IMR-90 (cell line): ENCODE measurements around the gene C16orf87. TPM values are rescaled to one million over a fixed set of nuclear protein-coding genes. Genes with fewer than 3 reads are reported as not detected.

Experiments
- ATAC-seq: fragments of 200-7000 bp; cut with Tn5 transposase; 2 replicates; pipeline ENCODE4 v1.9.1; 2020; ENCODE audit warnings: low read depth, mild to moderate bottlenecking, moderate library complexity
- BruUV-seq: library from RNA; stranded (reverse); fragments of 400-500 nt; replicated peaks from 2 replicates; lab custom pipeline; 2021; lab: Mats Ljungman, UMichigan
- CTCF ChIA-PET: fragments of 300-600 bp; formaldehyde crosslinking; extraction: SDS; loops from one replicate; lab custom pipeline; 2021; ENCODE audit warnings: antibody characterized with exemption; lab: Yijun Ruan, JAX
- POLR2A ChIA-PET: fragments of 300-600 bp; sonication (Branson Sonifier 250); formaldehyde crosslinking; loops from one replicate; lab custom pipeline; 2022; ENCODE audit warnings: antibody characterized with exemption; ENCODE audit not compliant: unreplicated experiment; lab: Charles Lee
- DNase-seq: peaks from one replicate; pipeline ENCODE4 v3.0.0; 2013
- H2AFZ ChIP-seq: replicated peaks from 2 replicates; pipeline ENCODE3; 2013; ENCODE audit warnings: low read length, mild to moderate bottlenecking; ENCODE audit not compliant: poor library complexity
- H2AK5ac ChIP-seq: 2 replicates; pipeline ENCODE4 v1.6.1; 2013; ENCODE audit warnings: low read depth, low read length, inconsistent platforms
- H2AK9ac ChIP-seq: replicated peaks from 2 replicates; pipeline ENCODE3; 2013; ENCODE audit warnings: mild to moderate bottlenecking, low read depth, low read length, moderate library complexity; ENCODE audit not compliant: poor library complexity
- H2BK120ac ChIP-seq: 2 replicates; pipeline ENCODE4 v1.6.1; 2013; ENCODE audit warnings: low read depth, low read length, inconsistent platforms
- H2BK15ac ChIP-seq: 3 replicates; pipeline ENCODE4 v1.6.1; 2013; ENCODE audit warnings: low read depth, low read length, inconsistent platforms
- H2BK20ac ChIP-seq: 2 replicates; pipeline ENCODE4 v1.6.1; 2013; ENCODE audit warnings: low read depth, mild to moderate bottlenecking, inconsistent platforms, low read length, moderate library complexity
- H2BK5ac ChIP-seq: 2 replicates; pipeline ENCODE4 v1.6.1; 2013; ENCODE audit warnings: mild to moderate bottlenecking, low read depth, low read length, inconsistent platforms; ENCODE audit not compliant: poor library complexity, severe bottlenecking
- H3K14ac ChIP-seq: replicated peaks from 2 replicates; pipeline ENCODE4 v1.6.1; 2013; ENCODE audit warnings: low read depth, low read length, inconsistent platforms
- H3K18ac ChIP-seq: 2 replicates; pipeline ENCODE4 v1.6.1; 2013; ENCODE audit warnings: low read depth, low read length, control low read depth
- H3K23ac ChIP-seq: 2 replicates; pipeline ENCODE4 v1.6.1; 2013; ENCODE audit warnings: low read depth, low read length, inconsistent platforms
- H3K27ac ChIP-seq: 2 replicates; pipeline ENCODE4 v1.5.1; 2013; ENCODE audit warnings: mild to moderate bottlenecking, control low read depth, low read length; ENCODE audit not compliant: insufficient read depth
- H3K27me3 ChIP-seq: 2 replicates; pipeline ENCODE4 v1.6.1; 2013; ENCODE audit warnings: low read length; ENCODE audit not compliant: control insufficient read depth, insufficient read depth
- H3K36me3 ChIP-seq: 2 replicates; pipeline ENCODE4 v1.6.1; 2013; ENCODE audit warnings: low read length, mixed read lengths; ENCODE audit not compliant: control insufficient read depth, insufficient read depth
- H3K4ac ChIP-seq: 2 replicates; pipeline ENCODE4 v1.6.1; 2013; ENCODE audit warnings: low read depth, low read length, inconsistent platforms
- H3K4me1 ChIP-seq: 2 replicates; pipeline ENCODE4 v1.6.1; 2013; ENCODE audit warnings: low read length, mixed read lengths; ENCODE audit not compliant: control insufficient read depth, insufficient read depth
- H3K4me2 ChIP-seq: 2 replicates; pipeline ENCODE4 v1.6.1; 2013; ENCODE audit warnings: low read depth, mild to moderate bottlenecking, control low read depth, low read length, moderate library complexity
- H3K4me3 ChIP-seq: 2 replicates; pipeline ENCODE4 v1.5.1; 2013; ENCODE audit warnings: low read depth, mild to moderate bottlenecking, control low read depth, low read length, moderate library complexity; ENCODE audit not compliant: insufficient read depth
- H3K56ac ChIP-seq: 2 replicates; pipeline ENCODE4 v1.6.1; 2013; ENCODE audit warnings: low read length, inconsistent platforms; ENCODE audit not compliant: insufficient read depth; ENCODE audit errors: extremely low read depth
- H3K79me1 ChIP-seq, 2 experiments: 2 replicates each; pipeline ENCODE4 v1.6.1; 2013; ENCODE audit warnings: low read length in 2 of 2, inconsistent platforms in 1 of 2, low read depth in 1 of 2
- H3K9ac ChIP-seq: 2 replicates; pipeline ENCODE4 v1.6.1; 2013; ENCODE audit warnings: low read depth, low read length, control low read depth
- H3K9me1 ChIP-seq: 2 replicates; pipeline ENCODE4 v1.6.1; 2013; ENCODE audit warnings: low read length, inconsistent platforms; ENCODE audit not compliant: insufficient read depth
- H3K9me3 ChIP-seq: 2 replicates; pipeline ENCODE4 v1.6.1; 2013; ENCODE audit warnings: low read length; ENCODE audit not compliant: control insufficient read depth, insufficient read depth
- H4K20me1 ChIP-seq: 2 replicates; pipeline ENCODE4 v1.6.1; 2013; ENCODE audit warnings: low read length, inconsistent platforms; ENCODE audit not compliant: insufficient read depth
- H4K5ac ChIP-seq: 2 replicates; pipeline ENCODE4 v1.6.1; 2013; ENCODE audit warnings: mild to moderate bottlenecking, low read depth, low read length, control low read depth
- H4K8ac ChIP-seq, 2 experiments: 2 replicates each; pipeline ENCODE4 v1.6.1; 2013; ENCODE audit warnings: low read depth in 2 of 2, low read length in 2 of 2, control low read depth in 1 of 2, inconsistent platforms in 1 of 2
- H4K91ac ChIP-seq: 2 replicates; pipeline ENCODE4 v1.6.1; 2013; ENCODE audit warnings: low read depth, low read length, inconsistent platforms; ENCODE audit not compliant: insufficient read depth
- BHLHE40 ChIP-seq: fragments of 150-350 bp; IDR thresholded peaks from 2 replicates; pipeline ENCODE4 v1.6.1; 2016; ENCODE audit warnings: mild to moderate bottlenecking, low read depth, low read length
- CHD1 ChIP-seq: IDR thresholded peaks from 2 replicates; pipeline ENCODE4 v1.6.1; 2012; ENCODE audit warnings: low read depth, low read length, improper control_type of control experiment
- FOS ChIP-seq: fragments of 150-350 bp; IDR thresholded peaks from 2 replicates; pipeline ENCODE4 v1.6.1; 2016; ENCODE audit warnings: low read depth, low read length
- MAFK ChIP-seq: IDR thresholded peaks from 2 replicates; pipeline ENCODE4 v1.6.1; 2012; ENCODE audit warnings: low read depth, low read length, improper control_type of control experiment
- NFE2L2 ChIP-seq: fragments of 150-350 bp; IDR thresholded peaks from 2 replicates; pipeline ENCODE4 v1.6.1; 2016; ENCODE audit warnings: low read depth, mild to moderate bottlenecking, low read length
- RCOR1 ChIP-seq: IDR thresholded peaks from 2 replicates; pipeline ENCODE4 v1.6.1; 2012; ENCODE audit warnings: mild to moderate bottlenecking, low read length, improper control_type of control experiment; ENCODE audit not compliant: insufficient replicate concordance
- WGBS, 2 experiments: methylation state at CpG; one replicate each; pipeline versions ENCODE4 v1.1.5 to v1.1.7; 2013; ENCODE audit warnings: missing lambda C conversion rate in 2 of 2; ENCODE audit not compliant: insufficient read length in 1 of 2; ENCODE audit errors: extremely low coverage in 2 of 2; 5-methylcytosine and 5-hydroxymethylcytosine counted together
- dilution Hi-C: fragments of 300-500 bp; cut with HindIII; formaldehyde crosslinking; loops from one replicate; pipeline ENCODE4 v1.14.3; 2018; ENCODE audit warnings: low sequenced_read_pairs; ENCODE audit not compliant: unreplicated experiment
- in situ Hi-C: fragments of 300-500 bp; cut with MboI; formaldehyde crosslinking; loops from 3 replicates; pipeline ENCODE4 v1.14.3; 2019; ENCODE audit warnings: low sequenced_read_pairs, inconsistent platforms, mixed read lengths
- intact Hi-C: fragments of 100-400 bp; cut with micrococcal nuclease; formaldehyde crosslinking; loops from 2 replicates; pipeline ENCODE4 v1.10.0; 2022
- polyA plus RNA-seq, 3 experiments: library from polyadenylated mRNA; depleted of rRNA; stranded (reverse); fragments of >200 nt; gene quantifications; 2 replicates each; pipeline ENCODE4 v1.2.3, GENCODE V29; 2012; ENCODE audit warnings: low replicate concordance in 1 of 3
- total RNA-seq: library from RNA; depleted of rRNA; stranded (reverse); fragments of >200 nt; gene quantifications from 2 replicates; pipeline ENCODE4 v1.2.3, GENCODE V29; 2012

The C16orf87 gene
- total and polyA plus RNA-seq, 2 of the 4 experiments (the other 2 are of a cell fraction), result 6.3 to 8.1 TPM

GRCh38 chr16:46859719-46860152 lies 28.8 kb upstream of the C16orf87 start:
- Histone ChIP-seq H2AK9ac (peak overlapping the region; percentile 82), H2AK5ac (no peak overlapping the region), H2BK20ac (0 out of 2 replicates have a peak overlapping the region, but pooled peaks have one; percentile 20), H3K14ac (no peak overlapping the region), H3K9ac (no peak overlapping the region), H3K9me1 (peaks cover 7% of the 10 kb centered on the region; the same call in 1 of the 2 replicates), H3K4me1 (peaks cover 4% of the 10 kb centered on the region), H4K20me1 (no peaks in the 10 kb centered on the region), H3K27ac (no peak overlapping the region), H2AFZ (peak overlapping the region; percentile 81), H3K79me1 (no peaks in the 10 kb centered on the region; a peak in 1 of 4 replicates), H3K18ac (no peak overlapping the region), H3K9me3 (0 out of 2 replicates have a peak, but pooled peaks cover 2% of the 10 kb centered on the region), H3K4me3 (no peak overlapping the region), H3K4ac (no peak overlapping the region), H2BK15ac (no peak overlapping the region), H4K8ac (peak overlapping the region in 1 of 2 experiments; percentile 45; a peak in 1 of 4 replicates), H3K23ac (no peak overlapping the region), H4K91ac (no peak overlapping the region), H3K36me3 (no peaks in the 10 kb centered on the region), H3K56ac (no peak overlapping the region), H2BK120ac (no peak overlapping the region), H3K4me2 (no peak overlapping the region), H2BK5ac (no peak overlapping the region), H3K27me3 (no peaks in the 10 kb centered on the region), H4K5ac (no peak overlapping the region)
- peak; percentile 99 for ATAC-seq
- CTCF ChIA-PET, result no interaction called here
- intact Hi-C loops (loop anchor here (10.0 kb wide), 1 partner anchor 285 kb away; the partner anchor contains the start of gene NETO2), dilution Hi-C loops (no loop called here), in situ Hi-C loops (loop anchor here (5.0 kb wide), 1 partner anchor 38 kb away; no protein-coding TSS in a partner anchor)
- WGBS, 2 experiments, result 13% methylated on average over 2 of the region's 5 CpGs; no CpG with 5 or more reads in 1 of the 2 experiments
- BruUV-seq, result no TSS peak
- TF ChIP-seq RCOR1 (peak; percentile 39), NFE2L2 (peak; percentile 34; the same call in 1 of the 2 replicates), BHLHE40 (no peak), FOS (peak; percentile 36), CHD1 (no peak), MAFK (no peak)
- peak; percentile 91 for DNase-seq
- POLR2A ChIA-PET, result no interaction called here
